Keratinocyte (primary cell): ENCODE measurements around the gene ENDOG. TPM values are rescaled to one million over a fixed set of nuclear protein-coding genes. Genes with fewer than 3 reads are reported as not detected.

ENCODE experiments used
- DNase-seq: peaks from one replicate; pipeline ENCODE4 v3.0.0-alpha.2; 2011; ENCODE audit warnings: low read depth, missing footprints, low spot score
- FAIRE-seq: peaks from 2 replicates; lab custom pipeline; 2011; peaks lifted over from hg19 to GRCh38; lab: Jason Lieb, UNC
- H2AFZ ChIP-seq: 2 replicates; pipeline ENCODE4 v1.6.0; 2012; ENCODE audit warnings: low read length, control low read depth, inconsistent platforms; ENCODE audit not compliant: control insufficient read depth
- H3K27ac ChIP-seq: 2 replicates; pipeline ENCODE4 v1.5.1; 2011; ENCODE audit warnings: low read length; ENCODE audit not compliant: control insufficient read depth, insufficient read depth
- H3K27me3 ChIP-seq: 3 replicates; pipeline ENCODE4 v1.6.0; 2011; ENCODE audit warnings: low read length; ENCODE audit not compliant: control insufficient read depth, insufficient read depth; ENCODE audit errors: extremely low read depth
- H3K36me3 ChIP-seq, 2 experiments: 2 replicates in 1 of 2; 3 replicates in 1 of 2; pipeline ENCODE4 v1.5.1; 2011; ENCODE audit warnings: low read length in 2 of 2, mild to moderate bottlenecking in 1 of 2; ENCODE audit not compliant: control insufficient read depth in 2 of 2, insufficient read depth in 2 of 2; ENCODE audit errors: extremely low read depth in 1 of 2
- H3K4me1 ChIP-seq: 3 replicates; pipeline ENCODE4 v1.5.1; 2011; ENCODE audit warnings: low read length; ENCODE audit not compliant: control insufficient read depth, insufficient read depth; ENCODE audit errors: extremely low read depth
- H3K4me2 ChIP-seq: 3 replicates; pipeline ENCODE4 v1.6.0; 2011; ENCODE audit warnings: low read depth, low read length; ENCODE audit not compliant: control insufficient read depth, insufficient read depth; ENCODE audit errors: extremely low read depth
- H3K4me3 ChIP-seq, 3 experiments: fragments of 200-600 bp in 1 of 3; sonication (generic) in 1 of 3; 2 replicates in 2 of 3; 3 replicates in 1 of 3; pipeline ENCODE4 v1.5.1; 2011 to 2016; ENCODE audit warnings: low read length in 3 of 3, mild to moderate bottlenecking in 3 of 3, control low read depth in 2 of 3, inconsistent platforms in 1 of 3, low read depth in 1 of 3, mixed read lengths in 1 of 3, mixed run types in 1 of 3, moderate library complexity in 1 of 3; ENCODE audit not compliant: control insufficient read depth in 2 of 3, insufficient read depth in 2 of 3; ENCODE audit errors: extremely low read depth in 1 of 3
- H3K79me2 ChIP-seq: 2 replicates; pipeline ENCODE4 v1.6.0; 2012; ENCODE audit warnings: low read length; ENCODE audit not compliant: control insufficient read depth, insufficient read depth
- H3K9ac ChIP-seq: 3 replicates; pipeline ENCODE4 v1.6.0; 2011; ENCODE audit warnings: low read length; ENCODE audit not compliant: control insufficient read depth, insufficient read depth; ENCODE audit errors: extremely low read depth
- H3K9me1 ChIP-seq: 3 replicates; pipeline ENCODE4 v1.6.0; 2011; ENCODE audit warnings: low read length; ENCODE audit not compliant: control insufficient read depth, insufficient read depth; ENCODE audit errors: extremely low read depth
- H3K9me3 ChIP-seq: 2 replicates; pipeline ENCODE4 v1.5.1; 2012; ENCODE audit warnings: low read depth, low read length; ENCODE audit not compliant: control insufficient read depth
- H4K20me1 ChIP-seq: 3 replicates; pipeline ENCODE4 v1.6.0; 2011; ENCODE audit warnings: low read length; ENCODE audit not compliant: control insufficient read depth, insufficient read depth; ENCODE audit errors: extremely low read depth
- EZH2 ChIP-seq: IDR thresholded peaks from one replicate; pipeline ENCODE4 v1.6.1; 2012; ENCODE audit warnings: inconsistent platforms, mild to moderate bottlenecking, low read length, moderate library complexity
- dilution Hi-C: fragments of 300-500 bp; cut with MboI; formaldehyde crosslinking; loops from one replicate; pipeline ENCODE4 v1.7.0; 2020; ENCODE audit warnings: low sequenced_read_pairs; ENCODE audit not compliant: extremely low pct_ligation_motif_present
- polyA plus RNA-seq, 5 experiments: library from polyadenylated mRNA; depleted of rRNA in 3 of 5; stranded (reverse) in 3 of 5; stranded (forward) in 1 of 5; unstranded in 1 of 5; fragments of >200 nt; gene quantifications; 1 replicate in 1 of 5; 2 replicates in 3 of 5; 3 replicates in 1 of 5; pipeline versions ENCODE4 v1.2.1 to v1.2.3, GENCODE V29; 2011 to 2012; ENCODE audit warnings: missing spikeins in 2 of 5, low read depth in 1 of 5, low replicate concordance in 1 of 5
- TF ChIP-seq, protein P1 (sequence below), 3 experiments: IDR thresholded peaks in 1 of 3; conservative IDR thresholded peaks in 1 of 3; optimal IDR thresholded peaks in 1 of 3; 2 replicates in 2 of 3; 3 replicates in 1 of 3; pipeline versions ENCODE3 to v1.5.1; 2011; ENCODE audit warnings: low read length in 3 of 3, mild to moderate bottlenecking in 3 of 3, moderate library complexity in 2 of 3, control low read depth in 1 of 3, inconsistent platforms in 1 of 3; ENCODE audit not compliant: insufficient read depth in 2 of 3; ENCODE audit errors: extremely low read depth in 1 of 3

The ENDOG gene
- polyA plus RNA-seq, 1 donor (not counting 4 experiments of a cell fraction or from before 2014, with no cell fraction given): 10.2 TPM

DNA sequence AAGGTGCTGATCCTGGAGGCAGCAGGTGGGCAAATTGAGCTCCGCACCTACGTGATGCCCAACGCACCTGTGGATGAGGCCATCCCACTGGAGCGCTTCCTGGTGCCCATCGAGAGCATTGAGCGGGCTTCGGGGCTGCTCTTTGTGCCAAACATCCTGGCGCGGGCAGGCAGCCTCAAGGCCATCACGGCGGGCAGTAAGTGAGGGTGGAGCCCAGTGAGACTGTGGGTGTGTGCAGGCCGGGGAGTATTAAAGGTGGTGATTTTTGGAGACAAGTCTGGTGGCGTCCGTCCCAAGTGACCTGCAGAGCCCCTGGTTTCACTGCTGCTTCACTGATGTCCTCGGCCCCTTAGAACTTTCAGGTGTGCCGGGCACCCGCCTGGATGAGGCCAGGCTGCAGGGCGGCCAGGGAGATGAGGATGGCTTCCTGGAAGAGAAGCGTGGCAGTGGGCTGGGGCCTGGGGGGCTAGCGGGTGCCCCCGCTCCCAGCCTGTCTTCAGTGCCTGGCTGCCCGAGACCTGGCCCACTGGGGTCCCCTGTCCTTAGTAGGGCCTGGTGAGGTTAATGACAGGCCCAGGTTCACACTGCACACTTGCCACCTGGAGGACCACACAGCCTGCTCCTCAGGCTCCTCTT, 4.2 kb downstream of the ENDOG start:
- H3K79me2 ChIP-seq: no peaks in the 10 kb centered on the region
- no peak overlapping the region for H3K27ac ChIP-seq
- no peak overlapping the region for H2AFZ ChIP-seq
- DNase-seq: no peak
- peaks cover 30 to 50% of the 10 kb centered on the region in 2 experiments for H3K36me3 ChIP-seq
- H4K20me1 ChIP-seq: peaks cover 7% of the 10 kb centered on the region
- H3K4me2 ChIP-seq: no peak overlapping the region
- no peak overlapping the region for H3K9ac ChIP-seq
- no peak for TF ChIP-seq EZH2
- TF ChIP-seq, protein P1, sequence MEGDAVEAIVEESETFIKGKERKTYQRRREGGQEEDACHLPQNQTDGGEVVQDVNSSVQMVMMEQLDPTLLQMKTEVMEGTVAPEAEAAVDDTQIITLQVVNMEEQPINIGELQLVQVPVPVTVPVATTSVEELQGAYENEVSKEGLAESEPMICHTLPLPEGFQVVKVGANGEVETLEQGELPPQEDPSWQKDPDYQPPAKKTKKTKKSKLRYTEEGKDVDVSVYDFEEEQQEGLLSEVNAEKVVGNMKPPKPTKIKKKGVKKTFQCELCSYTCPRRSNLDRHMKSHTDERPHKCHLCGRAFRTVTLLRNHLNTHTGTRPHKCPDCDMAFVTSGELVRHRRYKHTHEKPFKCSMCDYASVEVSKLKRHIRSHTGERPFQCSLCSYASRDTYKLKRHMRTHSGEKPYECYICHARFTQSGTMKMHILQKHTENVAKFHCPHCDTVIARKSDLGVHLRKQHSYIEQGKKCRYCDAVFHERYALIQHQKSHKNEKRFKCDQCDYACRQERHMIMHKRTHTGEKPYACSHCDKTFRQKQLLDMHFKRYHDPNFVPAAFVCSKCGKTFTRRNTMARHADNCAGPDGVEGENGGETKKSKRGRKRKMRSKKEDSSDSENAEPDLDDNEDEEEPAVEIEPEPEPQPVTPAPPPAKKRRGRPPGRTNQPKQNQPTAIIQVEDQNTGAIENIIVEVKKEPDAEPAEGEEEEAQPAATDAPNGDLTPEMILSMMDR (optimal IDR thresholded peaks at IDR 0.05 in 1 of 3, IDR thresholded peaks at IDR 0.05 in 1 of 3, conservative IDR thresholded peaks at IDR 0.05 in 1 of 3; ENCODE audit: extremely low read depth in 1 of 3, insufficient read depth in 2 of 3, low read length in 3 of 3): no peak
- no peaks in the 10 kb centered on the region for H3K9me3 ChIP-seq
- no peaks in the 10 kb centered on the region for H3K27me3 ChIP-seq
- no peaks in the 10 kb centered on the region for H3K9me1 ChIP-seq
- H3K4me1 ChIP-seq: peaks cover 11% of the 10 kb centered on the region
- dilution Hi-C loops: no loop called here
- no peak overlapping the region for H3K4me3 ChIP-seq
- no peak for FAIRE-seq

DNA sequence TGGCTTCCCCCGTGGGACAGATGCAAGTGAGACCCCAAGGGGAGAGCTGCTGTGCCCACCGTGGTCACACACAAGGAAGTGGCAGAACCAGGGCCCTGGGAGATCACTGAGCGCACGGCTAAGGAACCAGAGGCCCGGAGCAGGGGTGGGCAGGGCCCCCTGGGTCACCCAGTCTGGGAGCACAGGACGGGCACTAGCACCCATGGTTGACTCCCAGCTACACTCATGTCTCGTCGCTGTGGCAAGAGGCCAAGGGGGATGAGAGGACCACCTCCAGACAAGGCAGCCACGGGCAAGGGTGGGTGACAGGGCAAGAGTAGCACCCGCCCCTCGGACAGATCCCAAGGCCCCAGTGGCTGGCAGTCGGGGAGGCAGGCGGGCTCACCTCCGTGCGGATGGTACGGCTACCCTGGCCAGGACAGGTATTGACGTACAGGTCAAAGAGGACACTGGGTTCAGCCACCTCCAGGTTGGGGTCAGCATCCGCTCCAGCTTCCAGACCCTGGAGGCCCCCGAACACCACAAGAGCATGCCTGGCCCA, 5.1 kb downstream of the ENDOG start:
- Histone ChIP-seq H4K20me1 (peaks cover 7% of the 10 kb centered on the region), H2AFZ (no peak overlapping the region), H3K4me3 (no peak overlapping the region), H3K4me2 (no peak overlapping the region), H3K36me3 (peaks cover 30 to 56% of the 10 kb centered on the region in 2 experiments), H3K27me3 (no peaks in the 10 kb centered on the region), H3K9ac (no peak overlapping the region), H3K9me3 (no peaks in the 10 kb centered on the region), H3K9me1 (no peaks in the 10 kb centered on the region), H3K4me1 (peaks cover 11% of the 10 kb centered on the region), H3K79me2 (peaks cover under 1% of the 10 kb centered on the region), H3K27ac (no peak overlapping the region)
- FAIRE-seq (no peak), DNase-seq (no peak)
- dilution Hi-C loops: no loop called here
- no peak for TF ChIP-seq EZH2
- TF ChIP-seq, protein P1 (optimal IDR thresholded peaks at IDR 0.05 in 1 of 3, IDR thresholded peaks at IDR 0.05 in 1 of 3, conservative IDR thresholded peaks at IDR 0.05 in 1 of 3; ENCODE audit: extremely low read depth in 1 of 3, insufficient read depth in 2 of 3, low read length in 3 of 3): no peak
